ENCODE results near the gene MREG.
"Not testable (repeated sequence)": the region's sequence is repeated elsewhere in the genome, so short reads cannot be mapped to it uniquely, and the experiment has no call there.

Gene MREG

GRCh38 chr2:215985257-215985656 lies 28.1 kb downstream of the MREG start:
- no peak for DNase-seq

GRCh38 chr2:215984661-215985060 lies 28.7 kb downstream of the MREG start:
- DNase-seq = no peak

GRCh38 chr2:215983581-215984351 lies 29.6 kb downstream of the MREG start:
- no peak for DNase-seq

GRCh38 chr2:215982465-215982875 lies 30.9 kb downstream of the MREG start:
- no peak for DNase-seq

GRCh38 chr2:215981115-215981514 lies 32.2 kb downstream of the MREG start:
- no peak for DNase-seq

GRCh38 chr2:215979620-215980019 lies 33.7 kb downstream of the MREG start:
- no peak for DNase-seq

GRCh38 chr2:215974700-215975429 lies 38.5 kb downstream of the MREG start:
- DNase-seq = no peak

- DNase-seq = no peak
Measured at GRCh38 chr2:215973954-215974699, 39.2 kb downstream of the MREG start.

GRCh38 chr2:215973145-215973792 lies 40.1 kb downstream of the MREG start:
- DNase-seq = no peak

- DNase-seq = no peak
Measured at GRCh38 chr2:215971671-215972070, 41.7 kb downstream of the MREG start.

GRCh38 chr2:215970894-215971293 lies 42.5 kb downstream of the MREG start:
- DNase-seq = not testable (repeated sequence)

- no peak for DNase-seq
Measured at GRCh38 chr2:215970425-215970824, 42.9 kb downstream of the MREG start.

GRCh38 chr2:215969131-215969841 lies 44.1 kb downstream of the MREG start:
- DNase-seq = no peak

- DNase-seq = no peak
Measured at GRCh38 chr2:215968499-215968898, 44.9 kb downstream of the MREG start.

GRCh38 chr2:215967590-215968378 lies 45.6 kb downstream of the MREG start:
- DNase-seq = no peak

GRCh38 chr2:215966951-215967350 lies 46.4 kb downstream of the MREG start:
- DNase-seq = no peak

GRCh38 chr2:215966274-215966673 lies 47.1 kb downstream of the MREG start:
- no peak for DNase-seq

- no peak for DNase-seq
Measured at GRCh38 chr2:215965532-215966165, 47.7 kb downstream of the MREG start.

GRCh38 chr2:215961981-215962380 lies 51.4 kb downstream of the MREG start:
- no peak for DNase-seq

- no peak for DNase-seq
Measured at GRCh38 chr2:215958257-215958656, 55.1 kb downstream of the MREG start.
